HG02763 (cell line): Measurements from ENCODE around the gene KMT2B.
A peak's percentile ranks its signal among the peaks of the same experiment; 100 is the strongest.
"Not testable (repeated sequence)": the region's sequence is repeated elsewhere in the genome, so short reads cannot be mapped to it uniquely, and the experiment has no call there.

Experiments used
- ATAC-seq: cut with Tn5 transposase; IDR thresholded peaks from one replicate; pipeline ENCODE4 v1.9.1; 2021; ENCODE audit warnings: mild to moderate bottlenecking, moderate library complexity; ENCODE audit not compliant: unreplicated experiment

KMT2B gene

DNA sequence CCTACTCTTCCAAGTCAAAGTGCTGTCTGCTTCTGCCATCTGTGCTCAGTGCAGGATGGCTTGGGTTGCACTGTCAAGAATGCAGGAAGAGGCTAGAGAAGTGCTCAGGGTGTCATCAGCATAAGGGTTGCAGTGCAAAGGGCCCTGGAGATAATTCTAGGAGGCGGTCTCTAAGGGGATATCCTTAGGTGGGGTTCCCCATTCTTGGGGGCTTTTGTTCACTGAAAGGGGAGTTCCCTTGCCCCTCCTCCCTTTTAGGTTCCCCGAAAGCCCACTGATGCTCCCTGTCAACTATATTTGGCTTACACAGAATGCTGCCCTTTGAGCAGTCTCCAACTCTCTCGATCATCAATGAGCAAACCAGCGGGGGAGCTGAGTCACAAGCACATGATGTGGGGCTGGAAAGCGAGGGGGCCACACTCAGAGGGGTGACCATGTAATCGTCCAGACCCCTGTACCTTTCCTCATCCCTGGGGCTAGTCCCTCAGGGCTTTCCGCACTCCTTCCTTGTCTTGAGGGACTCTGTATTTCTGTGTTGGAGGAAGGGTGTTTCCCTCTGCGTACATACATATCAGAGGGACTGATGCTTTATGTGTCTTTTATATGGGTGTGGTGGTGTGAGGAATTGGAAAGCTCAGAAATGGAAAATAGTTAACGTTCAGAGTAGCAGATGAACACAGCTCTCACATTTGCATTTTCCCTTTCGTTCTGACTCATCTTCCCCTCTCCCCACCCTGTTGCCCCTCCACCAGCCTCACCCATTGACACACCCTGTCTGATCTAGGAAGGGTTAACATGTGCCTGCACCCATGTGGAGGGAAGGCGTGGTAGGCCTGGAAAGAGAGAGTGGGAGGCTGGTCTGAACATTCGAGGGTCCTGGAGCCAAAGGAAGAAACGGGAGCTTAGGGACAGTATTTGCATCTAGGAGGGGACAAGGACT lies 6.7 kb upstream of the KMT2B start:
- ATAC-seq, result peak; percentile 41

- no peak for ATAC-seq
These were observed 5.0 kb upstream of the KMT2B start for GRCh38 chr19:35712567-35713505.

DNA sequence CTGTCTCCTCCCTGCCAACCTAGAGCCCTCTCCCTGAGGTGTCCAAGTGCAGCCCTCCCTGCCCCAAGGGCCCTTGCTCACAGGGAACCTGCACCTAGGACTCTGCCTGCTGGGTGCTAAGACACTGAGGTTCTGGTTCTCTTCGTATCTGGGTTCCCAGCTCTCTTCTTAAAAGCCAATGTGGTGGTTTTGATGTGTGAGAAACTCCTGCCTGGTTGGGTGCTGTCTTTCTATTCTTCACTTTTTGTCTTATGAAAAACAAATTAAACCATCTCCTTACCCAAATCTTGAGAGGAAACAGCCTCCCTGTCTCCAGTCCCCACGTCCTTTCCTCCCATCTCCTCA lies 4.3 kb upstream of the KMT2B start:
- no peak for ATAC-seq

DNA sequence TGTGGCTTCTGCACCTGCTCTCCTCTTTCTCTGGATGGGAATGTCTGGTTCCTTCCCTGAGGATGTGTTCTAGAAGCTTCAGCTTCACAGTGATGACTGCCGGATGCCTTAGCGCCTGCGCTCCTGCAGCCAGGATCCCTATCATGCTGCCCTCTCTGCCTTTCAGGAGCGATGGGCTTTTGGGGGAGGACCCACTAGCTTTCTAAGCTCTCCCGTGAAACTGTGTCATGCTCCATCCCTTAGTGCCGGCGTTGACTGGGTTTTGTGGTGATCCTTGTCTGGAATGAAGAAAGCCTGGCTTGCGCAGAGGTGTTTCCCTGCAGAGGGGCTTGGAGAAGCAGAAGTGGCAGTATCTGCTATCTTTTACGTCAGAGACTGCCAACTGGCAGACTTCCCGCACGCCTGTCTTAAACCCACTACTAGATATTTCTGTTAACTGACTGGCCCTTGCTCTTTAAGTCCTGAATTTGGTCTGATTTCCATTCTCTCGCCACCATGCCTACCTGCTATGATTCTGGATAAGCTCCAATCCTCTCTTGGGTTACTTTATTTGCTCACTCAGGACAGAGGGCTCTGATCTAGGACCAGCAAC lies 3.8 kb upstream of the KMT2B start:
- ATAC-seq, result no peak

GRCh38 chr19:35714601-35715354 lies 3.0 kb upstream of the KMT2B start:
- ATAC-seq, result no peak

DNA sequence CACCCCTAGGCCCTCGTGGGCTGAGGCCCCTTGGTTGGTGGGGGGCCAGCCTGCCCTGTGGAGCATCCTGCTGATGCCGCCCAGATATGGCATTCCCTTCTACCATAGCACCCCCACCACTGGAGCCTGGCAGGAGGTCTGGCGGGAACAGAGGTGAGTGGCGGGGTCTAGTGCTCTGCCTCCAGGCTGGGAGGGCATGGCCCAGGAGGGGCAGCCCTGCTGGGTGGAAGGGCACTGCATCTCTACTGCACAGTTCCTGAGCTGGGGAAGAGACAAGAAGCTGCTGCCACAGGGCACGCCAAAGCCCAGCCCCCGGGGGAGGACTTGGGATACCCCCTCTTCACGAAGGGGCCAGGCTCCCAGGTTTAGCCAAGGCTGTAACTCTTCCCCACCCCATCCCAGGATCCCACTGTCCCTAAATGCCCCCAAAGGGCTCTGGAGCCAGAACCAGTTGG lies 2.4 kb upstream of the KMT2B start:
- ATAC-seq, result no peak

DNA sequence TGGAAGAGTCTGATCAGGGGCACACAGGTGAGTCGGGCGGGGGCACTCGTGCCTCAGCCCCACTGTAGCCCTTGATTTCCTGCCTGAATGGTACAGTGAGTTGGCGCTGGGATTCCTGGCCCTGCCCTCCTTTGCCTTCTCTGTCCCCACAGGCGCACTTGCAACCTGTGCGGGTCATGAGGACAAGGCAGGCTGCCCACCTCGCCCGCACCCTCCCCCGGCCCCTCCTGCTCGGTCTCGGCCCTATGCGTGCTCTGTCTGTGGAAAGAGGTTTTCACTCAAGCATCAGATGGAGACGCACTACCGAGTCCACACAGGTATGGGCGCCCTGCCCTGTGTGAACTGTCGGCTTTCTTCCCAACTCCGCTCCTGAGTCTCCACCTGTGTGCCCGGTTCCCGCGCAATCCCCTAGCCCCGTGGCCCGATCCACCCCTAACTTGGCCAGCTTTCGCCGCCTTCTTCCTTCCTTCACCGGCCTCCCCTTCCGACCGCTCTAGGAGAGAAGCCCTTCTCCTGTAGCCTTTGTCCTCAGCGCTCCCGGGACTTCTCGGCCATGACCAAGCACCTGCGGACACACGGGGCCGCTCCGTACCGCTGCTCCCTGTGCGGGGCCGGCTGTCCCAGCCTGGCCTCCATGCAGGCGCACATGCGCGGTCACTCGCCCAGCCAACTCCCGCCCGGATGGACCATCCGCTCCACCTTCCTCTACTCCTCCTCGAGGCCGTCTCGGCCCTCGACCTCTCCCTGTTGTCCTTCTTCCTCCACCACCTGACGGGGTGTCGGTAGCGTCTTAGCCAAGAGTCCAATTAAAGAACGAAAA lies 1.6 kb upstream of the KMT2B start:
- ATAC-seq, result no peak

GRCh38 chr19:35716801-35717664 lies 770 bp upstream of the KMT2B start:
- peak; percentile 63 for ATAC-seq

GRCh38 chr19:35718345-35719041 lies 690 bp downstream of the KMT2B start:
- no peak for ATAC-seq

- no peak for ATAC-seq
These were observed 1.8 kb downstream of the KMT2B start for GRCh38 chr19:35719402-35720162.

DNA sequence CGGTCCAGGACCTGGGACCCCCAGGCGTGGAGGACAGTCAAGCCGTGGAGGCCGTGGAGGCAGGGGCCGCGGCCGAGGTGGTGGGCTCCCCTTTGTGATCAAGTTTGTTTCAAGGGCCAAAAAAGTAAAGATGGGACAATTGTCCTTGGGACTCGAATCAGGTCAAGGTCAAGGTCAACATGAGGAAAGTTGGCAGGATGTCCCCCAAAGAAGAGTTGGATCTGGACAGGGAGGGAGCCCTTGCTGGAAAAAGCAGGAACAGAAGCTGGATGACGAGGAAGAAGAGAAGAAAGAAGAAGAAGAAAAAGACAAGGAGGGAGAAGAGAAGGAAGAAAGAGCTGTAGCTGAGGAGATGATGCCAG lies 2.3 kb downstream of the KMT2B start:
- ATAC-seq, result no peak

- ATAC-seq, result no peak
These were observed 2.8 kb downstream of the KMT2B start for GRCh38 chr19:35720648-35721047.

- no peak for ATAC-seq
These were observed 3.6 kb downstream of the KMT2B start for GRCh38 chr19:35721374-35721773.

GRCh38 chr19:35722461-35722860 lies 4.7 kb downstream of the KMT2B start:
- no peak for ATAC-seq

DNA sequence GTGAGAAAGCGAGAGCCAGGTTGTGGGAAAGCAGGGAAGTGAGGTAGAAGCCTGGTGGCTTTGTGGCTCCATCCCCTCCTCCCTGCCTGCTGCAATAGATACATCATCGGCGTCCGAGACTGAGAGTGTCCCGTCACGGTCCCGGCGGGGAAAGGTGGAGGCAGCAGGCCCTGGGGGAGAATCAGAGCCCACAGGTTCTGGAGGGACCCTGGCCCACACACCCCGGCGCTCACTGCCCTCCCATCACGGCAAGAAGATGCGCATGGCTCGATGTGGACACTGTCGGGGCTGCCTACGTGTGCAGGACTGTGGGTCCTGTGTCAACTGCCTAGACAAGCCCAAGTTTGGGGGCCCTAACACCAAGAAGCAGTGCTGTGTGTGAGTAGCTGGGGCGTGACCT lies 5.1 kb downstream of the KMT2B start:
- ATAC-seq, result no peak

GRCh38 chr19:35723671-35724070 lies 5.9 kb downstream of the KMT2B start:
- ATAC-seq, result no peak

DNA sequence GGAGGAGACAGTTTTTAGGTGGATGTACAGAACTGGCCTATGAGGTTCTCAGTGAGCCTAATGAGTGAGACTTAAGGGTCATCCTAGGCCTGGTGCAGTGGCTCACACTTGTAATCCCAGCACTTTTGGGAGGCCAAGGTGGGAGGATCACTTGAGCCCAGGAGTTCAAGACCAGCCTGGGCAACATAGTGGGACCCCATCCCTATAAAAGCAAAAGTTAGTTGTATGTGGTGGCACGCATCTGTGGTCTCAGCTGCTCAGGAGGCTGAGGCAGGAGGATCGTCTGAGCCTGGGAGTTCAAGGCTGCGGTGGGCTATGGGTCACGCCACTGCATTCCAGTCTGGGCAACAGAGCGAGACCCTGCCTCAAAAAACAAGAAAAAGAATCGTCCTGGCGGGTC lies 6.3 kb downstream of the KMT2B start:
- ATAC-seq, result not testable (repeated sequence)

- no peak for ATAC-seq
These were observed 6.8 kb downstream of the KMT2B start for GRCh38 chr19:35724560-35724959.
